Parathyroid adenoma (tissue), 2 donors: Measurements from ENCODE around the gene RAB3B.
"Not testable (repeated sequence)": the region's sequence is repeated elsewhere in the genome, so short reads cannot be mapped to it uniquely, and the experiment has no call there.

Experiments used
- H2AFZ ChIP-seq: fragments of 300-600 bp; sonication (generic); one replicate; pipeline ENCODE4 v1.7.0; 2017; ENCODE audit warnings: antibody characterized with exemption, mild to moderate bottlenecking
- H3K27ac ChIP-seq: fragments of 300-600 bp; sonication (generic); one replicate; pipeline ENCODE4 v1.7.0; 2017
- H3K27me3 ChIP-seq: fragments of 300-600 bp; sonication (generic); one replicate; pipeline ENCODE4 v1.7.0; 2017; ENCODE audit warnings: low read length; ENCODE audit not compliant: control insufficient read depth, insufficient read depth
- H3K36me3 ChIP-seq: fragments of 300-600 bp; sonication (generic); one replicate; pipeline ENCODE4 v1.7.0; 2017; ENCODE audit warnings: low read length; ENCODE audit not compliant: control insufficient read depth, insufficient read depth
- H3K4me1 ChIP-seq: fragments of 300-600 bp; sonication (generic); one replicate; pipeline ENCODE4 v1.7.0; 2017; ENCODE audit warnings: control low read depth
- H3K4me2 ChIP-seq: fragments of 300-600 bp; sonication (generic); one replicate; pipeline ENCODE4 v1.7.0; 2017; ENCODE audit warnings: low read length
- H3K4me3 ChIP-seq: fragments of 300-600 bp; sonication (generic); one replicate; pipeline ENCODE4 v1.7.0; 2017; ENCODE audit warnings: low read depth, low read length
- H3K79me2 ChIP-seq: fragments of 300-600 bp; sonication (generic); one replicate; pipeline ENCODE4 v1.7.0; 2017; ENCODE audit warnings: control low read depth
- H3K9ac ChIP-seq: fragments of 300-600 bp; sonication (generic); one replicate; pipeline ENCODE4 v1.7.0; 2017; ENCODE audit warnings: mild to moderate bottlenecking
- H3K9me3 ChIP-seq: fragments of 300-600 bp; sonication (generic); one replicate; pipeline ENCODE4 v1.7.0; 2017; ENCODE audit warnings: low read length; ENCODE audit not compliant: control insufficient read depth
- TF ChIP-seq, protein P1 (sequence below): fragments of 300-600 bp; sonication (generic); IDR thresholded peaks from one replicate; pipeline ENCODE4 v1.7.0; 2017; ENCODE audit warnings: antibody characterized with exemption, mild to moderate bottlenecking
- donor health status: primary hyperparathyroidism.

The RAB3B gene

DNA sequence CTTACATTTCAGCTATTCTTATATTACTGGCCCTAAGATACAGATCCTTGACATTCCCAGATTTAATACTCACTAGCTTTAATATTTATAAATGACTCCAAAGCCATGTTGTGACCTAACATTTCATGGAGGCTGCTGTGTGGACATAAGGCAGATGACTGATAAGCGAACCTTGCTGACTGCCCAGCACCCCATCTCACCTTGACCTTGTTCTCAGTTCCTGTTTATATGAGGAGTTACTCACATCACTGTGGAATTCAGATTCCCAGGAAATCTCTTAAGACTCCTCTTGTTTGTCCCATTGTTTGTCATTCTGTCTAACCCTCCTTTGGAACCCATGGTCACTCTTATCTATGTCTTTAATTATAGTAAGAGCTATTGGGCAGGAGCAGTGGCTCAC lies 21.9 kb downstream of the RAB3B start:
- TF ChIP-seq, protein P1, sequence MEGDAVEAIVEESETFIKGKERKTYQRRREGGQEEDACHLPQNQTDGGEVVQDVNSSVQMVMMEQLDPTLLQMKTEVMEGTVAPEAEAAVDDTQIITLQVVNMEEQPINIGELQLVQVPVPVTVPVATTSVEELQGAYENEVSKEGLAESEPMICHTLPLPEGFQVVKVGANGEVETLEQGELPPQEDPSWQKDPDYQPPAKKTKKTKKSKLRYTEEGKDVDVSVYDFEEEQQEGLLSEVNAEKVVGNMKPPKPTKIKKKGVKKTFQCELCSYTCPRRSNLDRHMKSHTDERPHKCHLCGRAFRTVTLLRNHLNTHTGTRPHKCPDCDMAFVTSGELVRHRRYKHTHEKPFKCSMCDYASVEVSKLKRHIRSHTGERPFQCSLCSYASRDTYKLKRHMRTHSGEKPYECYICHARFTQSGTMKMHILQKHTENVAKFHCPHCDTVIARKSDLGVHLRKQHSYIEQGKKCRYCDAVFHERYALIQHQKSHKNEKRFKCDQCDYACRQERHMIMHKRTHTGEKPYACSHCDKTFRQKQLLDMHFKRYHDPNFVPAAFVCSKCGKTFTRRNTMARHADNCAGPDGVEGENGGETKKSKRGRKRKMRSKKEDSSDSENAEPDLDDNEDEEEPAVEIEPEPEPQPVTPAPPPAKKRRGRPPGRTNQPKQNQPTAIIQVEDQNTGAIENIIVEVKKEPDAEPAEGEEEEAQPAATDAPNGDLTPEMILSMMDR, result no peak
- H3K4me2 ChIP-seq, result peak overlapping the region; percentile 8
- no peak overlapping the region for H2AFZ ChIP-seq
- H3K9ac ChIP-seq, result no peak overlapping the region
- no peaks in the 10 kb centered on the region for H3K36me3 ChIP-seq
- no peaks in the 10 kb centered on the region for H3K79me2 ChIP-seq
- peaks cover 2% of the 10 kb centered on the region for H3K9me3 ChIP-seq
- no peak overlapping the region for H3K27ac ChIP-seq
- no peak overlapping the region for H3K4me3 ChIP-seq
- peaks cover 2% of the 10 kb centered on the region for H3K4me1 ChIP-seq
- no peaks in the 10 kb centered on the region for H3K27me3 ChIP-seq

DNA sequence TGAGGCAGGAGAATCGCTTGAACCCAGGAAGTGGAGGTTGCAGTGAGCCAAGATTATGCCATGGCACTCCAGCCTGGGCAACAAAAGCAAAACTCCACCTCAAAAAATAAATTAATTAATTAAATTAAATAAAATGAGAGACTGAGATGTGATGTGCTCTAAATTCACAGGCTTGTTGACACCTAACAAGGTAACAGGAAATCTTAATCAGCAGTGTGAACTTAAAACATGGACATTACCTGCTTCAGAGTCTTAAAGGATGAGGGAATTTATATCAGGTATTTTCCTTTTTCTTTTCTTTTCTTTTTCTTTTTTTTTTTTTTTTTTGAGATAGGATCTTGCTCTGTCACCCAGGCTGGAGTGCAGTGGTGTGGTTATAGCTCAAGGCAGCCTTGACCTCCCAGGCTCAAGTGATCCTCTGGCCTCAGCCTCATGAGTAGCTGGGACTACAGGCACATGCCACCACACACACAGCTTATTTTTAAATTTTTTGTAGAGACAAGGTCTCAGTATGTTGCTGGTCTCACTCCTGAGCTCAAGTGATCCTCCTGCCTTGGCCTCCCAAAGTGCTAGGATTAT lies 23.2 kb downstream of the RAB3B start:
- not testable (repeated sequence) for H3K36me3 ChIP-seq, H3K27ac ChIP-seq, H3K4me2 ChIP-seq, H2AFZ ChIP-seq, H3K9ac ChIP-seq, H3K79me2 ChIP-seq, H3K4me3 ChIP-seq, H3K27me3 ChIP-seq, H3K4me1 ChIP-seq, H3K9me3 ChIP-seq

DNA sequence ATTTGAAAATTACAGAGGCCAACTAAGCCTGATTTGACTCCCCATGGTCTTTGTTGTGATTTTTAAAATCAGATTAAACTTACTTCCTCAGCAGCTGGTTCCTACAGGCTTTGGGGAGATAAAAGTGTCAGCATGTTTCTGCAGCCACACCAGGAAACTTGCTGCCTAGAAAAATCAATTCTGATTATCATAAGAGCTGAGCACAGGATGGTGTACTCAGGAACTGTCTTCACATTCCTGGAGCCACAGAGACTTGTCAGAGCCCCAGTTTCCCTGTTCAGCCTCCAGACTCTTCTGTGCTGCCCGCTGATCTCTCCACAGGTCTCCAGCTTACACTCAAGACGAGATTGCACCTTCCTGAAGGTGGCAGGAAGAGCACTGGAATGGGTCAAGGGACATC lies 23.9 kb downstream of the RAB3B start:
- H3K4me2 ChIP-seq, result peak overlapping the region; percentile 49
- H2AFZ ChIP-seq, result peak overlapping the region; percentile 62
- H3K4me3 ChIP-seq, result no peak overlapping the region
- peak overlapping the region; percentile 29 for H3K27ac ChIP-seq
- TF ChIP-seq, protein P1, result no peak
- H3K79me2 ChIP-seq, result no peaks in the 10 kb centered on the region
- peaks cover 2% of the 10 kb centered on the region for H3K4me1 ChIP-seq
- peaks cover 2% of the 10 kb centered on the region for H3K9me3 ChIP-seq
- no peak overlapping the region for H3K9ac ChIP-seq
- no peaks in the 10 kb centered on the region for H3K27me3 ChIP-seq
- H3K36me3 ChIP-seq, result no peaks in the 10 kb centered on the region

DNA sequence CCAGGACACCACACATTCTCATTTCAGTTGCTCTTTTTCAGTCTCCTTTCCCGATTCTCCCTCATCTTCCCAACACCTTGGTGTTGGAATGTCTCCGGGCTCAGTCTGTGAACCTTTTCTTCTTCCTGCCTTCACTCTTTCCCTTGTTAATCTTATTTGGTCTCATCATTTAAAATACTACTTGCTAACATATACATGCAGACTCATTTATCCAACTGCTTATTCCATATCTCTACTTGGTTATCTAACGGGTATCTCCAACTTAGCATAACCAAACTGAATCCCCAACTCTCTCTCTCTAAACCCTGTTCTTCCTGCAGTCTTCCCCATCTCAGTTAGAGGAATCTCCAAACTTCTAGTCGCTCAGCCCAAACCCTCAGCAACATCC lies 26.2 kb downstream of the RAB3B start:
- H3K4me1 ChIP-seq, result peaks cover 2% of the 10 kb centered on the region
- H3K79me2 ChIP-seq, result no peaks in the 10 kb centered on the region
- H3K4me3 ChIP-seq, result no peak overlapping the region
- H3K27me3 ChIP-seq, result no peaks in the 10 kb centered on the region
- H3K36me3 ChIP-seq, result no peaks in the 10 kb centered on the region
- no peak overlapping the region for H3K4me2 ChIP-seq
- no peak overlapping the region for H3K27ac ChIP-seq
- TF ChIP-seq, protein P1, result no peak
- H2AFZ ChIP-seq, result no peak overlapping the region
- no peak overlapping the region for H3K9ac ChIP-seq
- peaks cover 2% of the 10 kb centered on the region for H3K9me3 ChIP-seq

DNA sequence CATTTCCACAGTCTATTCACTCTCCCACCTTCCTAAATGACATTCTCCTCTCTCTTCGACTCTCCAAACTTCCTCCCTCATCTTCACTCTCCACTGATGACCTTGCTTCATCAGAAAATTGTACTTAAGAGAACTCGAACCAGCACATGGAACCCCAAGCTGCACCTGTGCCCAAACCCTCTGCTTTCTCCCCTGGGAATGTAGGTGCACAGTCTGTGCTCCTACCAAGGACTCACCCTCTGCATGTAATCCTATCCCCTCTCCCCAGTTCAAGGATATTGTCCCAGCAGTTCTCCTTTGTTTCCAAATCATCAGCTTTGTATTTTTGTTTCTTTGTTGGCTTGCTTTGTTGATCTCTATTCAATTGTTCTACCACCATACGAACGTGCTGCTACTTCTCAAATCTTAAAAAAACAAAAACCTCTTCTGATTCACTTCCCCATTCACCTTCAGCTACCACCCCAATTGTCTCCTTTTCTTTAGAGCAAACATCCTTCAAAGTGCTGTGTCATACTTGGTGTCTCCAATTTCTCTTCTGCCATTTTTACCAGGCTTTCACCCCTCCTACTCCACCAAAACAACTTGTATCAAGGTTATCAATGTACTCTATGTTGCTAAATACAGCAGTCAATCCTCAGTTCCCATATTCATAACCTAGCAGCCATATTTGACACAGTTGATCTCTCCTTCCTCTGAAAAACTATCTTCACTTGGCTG lies 26.8 kb downstream of the RAB3B start:
- H3K4me2 ChIP-seq, result no peak overlapping the region
- H3K4me3 ChIP-seq, result no peak overlapping the region
- H3K27ac ChIP-seq, result no peak overlapping the region
- H3K27me3 ChIP-seq, result no peaks in the 10 kb centered on the region
- no peak overlapping the region for H3K9ac ChIP-seq
- TF ChIP-seq, protein P1, result no peak
- H3K9me3 ChIP-seq, result peaks cover 2% of the 10 kb centered on the region
- H2AFZ ChIP-seq, result no peak overlapping the region
- H3K4me1 ChIP-seq, result peaks cover 2% of the 10 kb centered on the region
- H3K36me3 ChIP-seq, result no peaks in the 10 kb centered on the region
- H3K79me2 ChIP-seq, result no peaks in the 10 kb centered on the region
